Activated CD4-positive, alpha-beta T cell treated with anti-CD3 and anti-CD28 coated beads, Interleukin-2, amount 50 U/mL, for 48 hours (primary cell): Measurements from ENCODE around the gene PCDH10.
"Not testable (repeated sequence)": the region's sequence is repeated elsewhere in the genome, so short reads cannot be mapped to it uniquely, and the experiment has no call there.

ENCODE experiments used
- DNase-seq, 2 experiments: peaks; one replicate each; pipeline ENCODE4 v3.0.0-alpha.2; 2020

PCDH10 gene

DNA sequence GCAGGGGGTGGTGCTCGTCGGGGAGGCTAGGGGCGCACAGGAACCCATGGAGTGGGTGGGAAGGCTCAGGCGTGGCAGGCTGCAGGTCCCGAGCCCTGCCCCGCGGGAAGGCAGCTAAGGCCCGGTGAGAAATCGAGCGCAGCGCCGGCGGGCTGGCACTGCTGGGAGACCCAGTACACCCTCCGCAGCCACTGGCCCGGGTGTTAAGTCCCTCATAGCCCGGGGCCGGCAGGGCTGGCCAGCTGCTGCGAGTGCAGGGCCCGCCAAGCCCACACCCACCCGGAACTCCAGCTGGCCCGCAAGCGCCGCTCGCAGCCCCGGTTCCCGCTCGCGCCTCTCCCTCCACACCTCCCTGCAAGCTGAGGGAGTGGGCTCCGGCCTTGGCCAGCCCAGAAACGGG, 91.4 kb downstream of the PCDH10 start:
- DNase-seq: not testable (repeated sequence)
